Lower lobe of right lung (tissue), 2 donors: ENCODE measurements around the gene ROS1. TPM values are rescaled to one million over a fixed set of nuclear protein-coding genes. Genes with fewer than 3 reads are reported as not detected.

Experiments used
- ATAC-seq, 2 donors: fragments of 200-7000 bp; cut with Tn5 transposase; one replicate each; pipeline ENCODE4 v1.9.1; 2020 to 2022; ENCODE audit warnings: mild to moderate bottlenecking in 2 of 2, moderate library complexity in 2 of 2
- DNase-seq: peaks from one replicate; pipeline ENCODE4 v3.0.0-alpha.2; 2020
- H3K27ac ChIP-seq: fragments of 200-600 bp; one replicate; pipeline ENCODE4 v1.8.0; 2022
- H3K27me3 ChIP-seq: fragments of 200-600 bp; one replicate; pipeline ENCODE4 v1.8.0; 2022; ENCODE audit warnings: low read depth
- H3K36me3 ChIP-seq: fragments of 200-600 bp; one replicate; pipeline ENCODE4 v1.8.0; 2022; ENCODE audit warnings: mild to moderate bottlenecking
- H3K4me1 ChIP-seq: fragments of 200-600 bp; one replicate; pipeline ENCODE4 v1.8.0; 2022
- H3K4me3 ChIP-seq: fragments of 200-600 bp; one replicate; pipeline ENCODE4 v1.8.0; 2022; ENCODE audit warnings: mild to moderate bottlenecking
- H3K9me3 ChIP-seq: fragments of 200-600 bp; one replicate; pipeline ENCODE4 v1.8.0; 2022
- CTCF ChIP-seq: fragments of 200-600 bp; IDR thresholded peaks from one replicate; pipeline ENCODE4 v1.8.0; 2022; ENCODE audit warnings: antibody characterized with exemption, mild to moderate bottlenecking
- intact Hi-C: fragments of 100-400 bp; cut with DNase I; formaldehyde crosslinking; loops from one replicate; pipeline ENCODE4 v1.11.0; 2022
- total RNA-seq: library from RNA; stranded (reverse); fragmentation: NEBNext Ultra II Directional; extraction: Animal tissue kit (Norgen Biotek cat#: 25700); gene quantifications from one replicate; pipeline ENCODE4 v1.2.1, GENCODE V29; 2021
- donor health status: DM: no; HTN: yes; CAD: no; lungs with severe emphysema.

ROS1 gene
- total RNA-seq, 1 donor from 2014 or later = 151 TPM

DNA sequence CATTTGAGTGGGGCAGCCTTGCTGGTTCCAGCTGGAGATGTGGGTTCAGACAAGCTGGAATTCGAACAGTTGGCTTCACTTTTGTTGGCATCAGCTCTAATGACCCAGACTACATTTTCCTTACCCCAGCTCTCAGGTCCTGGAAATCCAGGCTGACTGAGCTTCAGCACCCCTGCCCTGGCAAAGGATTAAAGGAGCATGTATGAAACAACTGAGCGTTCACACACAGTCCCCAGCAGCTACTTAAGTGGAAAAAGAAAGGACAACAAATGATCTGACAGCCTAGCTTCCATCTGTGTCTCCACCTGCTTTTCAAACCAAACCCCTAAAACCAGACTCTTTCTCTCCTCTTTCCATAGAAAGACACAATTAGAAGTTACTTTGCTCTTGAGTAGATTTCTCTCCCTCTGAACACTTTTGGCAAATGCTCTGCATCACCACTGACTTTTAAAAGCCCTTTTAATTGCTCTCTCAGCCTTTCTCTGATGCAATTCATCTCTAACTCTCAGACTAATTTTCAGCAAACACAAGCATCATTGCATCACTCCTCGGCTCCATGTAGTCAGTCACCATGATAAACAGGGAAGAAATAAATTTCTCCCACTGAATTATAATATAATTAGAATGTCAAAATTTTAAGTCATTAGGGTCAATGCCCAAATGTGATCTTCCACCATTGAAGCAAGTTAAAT lies 28.1 kb downstream of the ROS1 start:
- intact Hi-C loops = no loop called here
- Histone ChIP-seq H3K27me3 (no peaks in the 10 kb centered on the region), H3K9me3 (no peaks in the 10 kb centered on the region), H3K4me3 (no peak overlapping the region), H3K4me1 (no peaks in the 10 kb centered on the region), H3K27ac (no peak overlapping the region), H3K36me3 (peaks cover 4% of the 10 kb centered on the region)
- DNase-seq (no peak), ATAC-seq (no peak)
- no peak for TF ChIP-seq CTCF

DNA sequence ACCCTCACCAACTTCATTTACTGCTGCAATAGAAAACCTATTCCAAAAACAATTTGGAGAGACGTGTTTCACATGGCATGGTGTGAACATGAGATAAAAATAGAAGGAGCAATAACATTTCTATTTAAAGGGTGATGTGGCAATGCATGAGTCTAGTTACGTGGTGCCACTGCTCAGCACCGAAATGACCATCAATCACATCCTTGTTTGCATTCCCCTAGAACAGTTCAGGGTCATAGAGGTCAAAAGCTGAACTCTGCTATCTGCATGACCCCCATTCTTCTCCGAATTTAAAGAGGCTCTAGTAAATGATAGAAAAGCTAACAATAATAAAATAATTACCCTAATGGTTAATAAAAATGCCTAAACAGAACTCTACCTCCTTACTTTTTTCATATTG lies 29.5 kb downstream of the ROS1 start:
- TF ChIP-seq CTCF = no peak
- no peak overlapping the region for H3K27ac ChIP-seq
- intact Hi-C loops = no loop called here

DNA sequence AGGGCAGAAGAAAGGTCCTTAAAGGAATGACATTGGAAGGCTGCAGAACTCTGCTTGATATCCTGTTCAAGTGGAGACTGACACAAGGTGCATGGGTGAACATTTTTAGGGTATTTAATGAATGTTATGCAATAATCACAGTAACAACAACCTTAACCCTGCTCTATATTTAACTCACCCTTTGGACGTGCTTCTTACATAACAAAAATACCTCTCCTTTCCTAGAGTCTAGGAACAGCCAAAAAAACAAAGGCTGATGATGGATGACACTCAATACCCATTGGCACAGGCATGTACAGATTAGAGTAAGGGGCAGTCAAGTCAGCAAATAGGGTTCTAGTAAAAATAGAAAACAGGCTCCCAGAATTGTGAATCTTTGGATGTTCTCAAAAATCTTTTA lies 30.6 kb downstream of the ROS1 start:
- Histone ChIP-seq H3K36me3 (peaks cover 4% of the 10 kb centered on the region), H3K27me3 (no peaks in the 10 kb centered on the region), H3K4me3 (no peak overlapping the region), H3K9me3 (no peaks in the 10 kb centered on the region), H3K27ac (no peak overlapping the region), H3K4me1 (no peaks in the 10 kb centered on the region)
- no peak for TF ChIP-seq CTCF
- DNase-seq (no peak), ATAC-seq (no peak)
- intact Hi-C loops = no loop called here

More for the DNA sequence above, 29.5 kb downstream of the ROS1 start:
- DNase-seq = no peak
- Histone ChIP-seq H3K36me3 (peaks cover 4% of the 10 kb centered on the region), H3K4me1 (no peaks in the 10 kb centered on the region), H3K4me3 (no peak overlapping the region), H3K9me3 (no peaks in the 10 kb centered on the region), H3K27me3 (no peaks in the 10 kb centered on the region)
- no peak for ATAC-seq

DNA sequence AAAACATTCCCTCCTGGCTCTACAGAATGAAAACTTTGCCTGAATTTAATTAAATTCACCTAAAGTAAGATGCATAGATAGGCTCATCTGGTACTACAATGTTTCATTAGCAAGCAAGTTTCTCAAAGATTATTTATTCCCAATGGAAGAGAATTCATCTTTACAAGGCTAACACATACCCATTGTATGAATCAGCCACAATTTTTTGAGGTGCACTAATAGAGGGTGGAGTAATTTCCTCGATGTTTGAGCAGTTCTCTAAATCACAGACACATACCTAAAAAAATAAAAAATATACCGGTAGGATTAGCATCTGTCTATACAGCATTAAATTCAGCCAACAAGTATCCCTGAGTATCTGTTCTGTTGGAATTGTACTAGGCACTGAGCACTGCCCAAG lies 32.7 kb downstream of the ROS1 start:
- no peak overlapping the region for H3K4me3 ChIP-seq
- H3K4me1 ChIP-seq = peaks cover 4% of the 10 kb centered on the region
- H3K36me3 ChIP-seq = peaks cover 4% of the 10 kb centered on the region
- H3K27ac ChIP-seq = no peak overlapping the region
- no peak for TF ChIP-seq CTCF
- DNase-seq (no peak), ATAC-seq (no peak)
- no peaks in the 10 kb centered on the region for H3K27me3 ChIP-seq
- H3K9me3 ChIP-seq = no peaks in the 10 kb centered on the region
- intact Hi-C loops = no loop called here

DNA sequence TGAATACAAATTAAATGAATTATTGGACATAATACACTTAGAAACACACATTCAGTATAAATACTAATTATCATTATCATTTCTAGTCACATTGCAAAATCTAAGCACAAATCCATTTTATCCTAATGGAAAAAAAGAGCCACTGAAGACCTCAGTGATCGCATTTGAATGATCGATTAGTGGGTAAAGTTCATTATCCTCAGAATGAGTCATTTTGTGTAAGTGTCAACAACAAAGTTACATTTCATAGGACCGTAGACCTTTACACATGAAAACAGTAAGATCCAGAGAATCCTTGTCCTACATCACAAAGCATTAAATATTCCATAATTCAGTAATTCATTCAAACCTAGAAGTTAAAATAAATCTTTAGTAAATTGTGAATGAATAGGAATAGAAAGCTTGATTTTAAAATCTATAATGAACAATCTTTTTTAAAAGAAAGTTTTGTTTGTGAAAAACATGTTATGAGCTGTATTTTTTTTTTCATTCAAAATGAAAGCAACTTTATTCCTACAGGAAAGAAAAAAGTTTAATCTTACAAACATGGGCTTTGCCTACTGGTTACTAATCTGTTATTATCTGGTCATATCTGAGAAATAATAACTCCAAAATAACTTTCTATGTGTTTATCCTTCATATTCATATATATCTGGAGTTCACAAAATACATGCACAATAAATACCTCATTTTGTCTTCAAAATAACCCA lies 33.7 kb downstream of the ROS1 start:
- H3K27ac ChIP-seq = no peak overlapping the region
- no peaks in the 10 kb centered on the region for H3K27me3 ChIP-seq
- H3K4me1 ChIP-seq = peaks cover 9% of the 10 kb centered on the region
- H3K4me3 ChIP-seq = no peak overlapping the region
- intact Hi-C loops = no loop called here
- DNase-seq (no peak), ATAC-seq (no peak)
- H3K9me3 ChIP-seq = no peaks in the 10 kb centered on the region
- peaks cover 4% of the 10 kb centered on the region for H3K36me3 ChIP-seq
- TF ChIP-seq CTCF = no peak
